H1 (cell line): ENCODE data around the gene RNASEH2A.

ENCODE experiments used
- ATF2 ChIP-seq: IDR thresholded peaks from 2 replicates; pipeline ENCODE4 v1.6.1; 2012; ENCODE audit warnings: low read length, inconsistent platforms
- CHD2 ChIP-seq: IDR thresholded peaks from 2 replicates; pipeline ENCODE4 v1.6.1; 2012; ENCODE audit warnings: low read length, improper control_type of control experiment
- EGR1 ChIP-seq: IDR thresholded peaks from 2 replicates; pipeline ENCODE4 v1.6.1; 2011; ENCODE audit warnings: low read depth, low read length, borderline replicate concordance
- GABPA ChIP-seq: IDR thresholded peaks from 2 replicates; pipeline ENCODE4 v1.6.1; 2011; ENCODE audit warnings: mild to moderate bottlenecking, low read length, moderate library complexity, borderline replicate concordance; ENCODE audit not compliant: insufficient read depth
- JUND ChIP-seq: IDR thresholded peaks from 2 replicates; pipeline ENCODE4 v1.6.1; 2011; ENCODE audit warnings: mild to moderate bottlenecking, improper control_type of control experiment, low read length
- PHF8 ChIP-seq: fragments of 200-600 bp; sonication (generic); conservative IDR thresholded peaks from 2 replicates; pipeline ENCODE4 v1.7.1; 2012; ENCODE audit warnings: low read depth, mild to moderate bottlenecking, inconsistent platforms, low read length, moderate library complexity
- POLR2A ChIP-seq, 2 experiments: IDR thresholded peaks; 1 replicate in 1 of 2; 2 replicates in 1 of 2; pipeline ENCODE4 v1.6.1; 2011; ENCODE audit warnings: low read depth in 2 of 2, low read length in 2 of 2, mild to moderate bottlenecking in 2 of 2; ENCODE audit errors: control extremely low read depth in 1 of 2
- POLR2AphosphoS5 ChIP-seq: IDR thresholded peaks from 2 replicates; pipeline ENCODE4 v1.6.1; 2011; ENCODE audit warnings: low read depth, low read length
- SIX5 ChIP-seq: IDR thresholded peaks from 2 replicates; pipeline ENCODE4 v1.6.1; 2011; ENCODE audit warnings: mild to moderate bottlenecking, low read depth, low read length
- TAF1 ChIP-seq: IDR thresholded peaks from 2 replicates; pipeline ENCODE4 v1.6.1; 2011; ENCODE audit warnings: mild to moderate bottlenecking, low read depth, low read length
- TAF7 ChIP-seq: optimal IDR thresholded peaks from 2 replicates; pipeline ENCODE3; 2011; ENCODE audit warnings: low read depth, mild to moderate bottlenecking, inconsistent platforms, low read length, moderate library complexity, borderline replicate concordance
- TCF12 ChIP-seq: IDR thresholded peaks from 2 replicates; pipeline ENCODE4 v1.6.1; 2011; ENCODE audit warnings: low read depth, mild to moderate bottlenecking, low read length
- TF ChIP-seq, protein P1 (sequence below), 3 experiments: IDR thresholded peaks; 1 replicate in 2 of 3; 2 replicates in 1 of 3; pipeline versions ENCODE4 v1.5.1 to v1.6.1; 2011; ENCODE audit warnings: low read length in 3 of 3, mild to moderate bottlenecking in 3 of 3, inconsistent platforms in 2 of 3, low read depth in 1 of 3, moderate library complexity in 1 of 3; ENCODE audit not compliant: insufficient read depth in 1 of 3; ENCODE audit errors: control extremely low read depth in 1 of 3

DNA sequence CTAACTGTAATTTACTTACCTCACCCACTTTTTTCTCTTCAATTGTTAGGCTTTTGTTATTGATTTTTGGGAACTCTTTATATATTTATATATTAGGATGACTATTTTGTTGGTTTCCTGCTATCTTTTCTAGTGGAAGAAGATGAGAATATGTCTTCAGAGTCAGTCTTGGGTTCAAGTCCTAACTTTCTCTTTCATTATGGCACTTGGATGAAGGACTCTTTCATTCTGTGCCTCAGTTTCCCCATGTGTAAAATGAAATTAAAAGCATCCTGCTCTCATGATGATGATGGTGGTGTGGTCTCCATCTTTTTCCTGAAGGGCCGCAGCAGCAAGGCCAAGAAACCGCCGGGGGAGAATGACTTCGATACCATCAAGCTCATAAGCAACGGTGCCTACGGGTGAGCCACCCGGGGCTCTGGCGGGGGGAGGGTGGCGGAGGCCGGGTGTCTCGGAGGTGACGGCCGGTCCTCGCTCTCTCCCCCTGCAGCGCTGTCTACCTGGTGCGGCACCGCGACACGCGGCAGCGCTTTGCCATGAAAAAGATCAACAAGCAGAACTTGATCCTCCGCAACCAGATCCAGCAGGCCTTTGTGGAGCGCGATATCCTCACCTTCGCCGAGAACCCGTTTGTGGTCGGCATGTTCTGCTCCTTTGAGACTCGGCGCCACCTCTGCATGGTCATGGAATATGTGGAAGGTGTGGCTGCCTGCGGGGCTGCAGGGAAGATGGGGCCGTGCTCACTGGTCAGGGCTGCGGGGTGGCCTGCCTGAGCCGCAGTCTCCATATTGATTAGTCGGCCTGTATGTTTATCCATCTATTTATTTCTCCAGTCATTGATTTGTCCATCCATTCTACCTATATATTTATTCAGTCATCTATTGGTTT, 51.9 kb downstream of the RNASEH2A start:
- TF ChIP-seq GABPA (no peak), POLR2A (IDR thresholded peaks at IDR 0.05; ENCODE audit: control extremely low read depth in 1 of 2, low read depth in 2 of 2, low read length in 2 of 2) (no peak), CHD2 (no peak), JUND (no peak), TAF7 (no peak), PHF8 (no peak), TCF12 (no peak), POLR2AphosphoS5 (no peak), ATF2 (no peak), TAF1 (no peak), EGR1 (no peak), SIX5 (no peak)
- TF ChIP-seq, protein P1, sequence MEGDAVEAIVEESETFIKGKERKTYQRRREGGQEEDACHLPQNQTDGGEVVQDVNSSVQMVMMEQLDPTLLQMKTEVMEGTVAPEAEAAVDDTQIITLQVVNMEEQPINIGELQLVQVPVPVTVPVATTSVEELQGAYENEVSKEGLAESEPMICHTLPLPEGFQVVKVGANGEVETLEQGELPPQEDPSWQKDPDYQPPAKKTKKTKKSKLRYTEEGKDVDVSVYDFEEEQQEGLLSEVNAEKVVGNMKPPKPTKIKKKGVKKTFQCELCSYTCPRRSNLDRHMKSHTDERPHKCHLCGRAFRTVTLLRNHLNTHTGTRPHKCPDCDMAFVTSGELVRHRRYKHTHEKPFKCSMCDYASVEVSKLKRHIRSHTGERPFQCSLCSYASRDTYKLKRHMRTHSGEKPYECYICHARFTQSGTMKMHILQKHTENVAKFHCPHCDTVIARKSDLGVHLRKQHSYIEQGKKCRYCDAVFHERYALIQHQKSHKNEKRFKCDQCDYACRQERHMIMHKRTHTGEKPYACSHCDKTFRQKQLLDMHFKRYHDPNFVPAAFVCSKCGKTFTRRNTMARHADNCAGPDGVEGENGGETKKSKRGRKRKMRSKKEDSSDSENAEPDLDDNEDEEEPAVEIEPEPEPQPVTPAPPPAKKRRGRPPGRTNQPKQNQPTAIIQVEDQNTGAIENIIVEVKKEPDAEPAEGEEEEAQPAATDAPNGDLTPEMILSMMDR (IDR thresholded peaks at IDR 0.05; ENCODE audit: control extremely low read depth in 1 of 3, insufficient read depth in 1 of 3, low read depth in 1 of 3, low read length in 3 of 3), result no peak
